ENCODE measurements around the gene PDE1C.

PDE1C gene

GRCh38 chr7:31864646-31865045 lies 205.6 kb downstream of the PDE1C start:
- no peaks in the 10 kb centered on the region for H3K79me2 ChIP-seq (ENCODE audit: insufficient read depth, low read length)
- H3K4me1 ChIP-seq (ENCODE audit: insufficient read depth, low read length, poor library complexity, severe bottlenecking): no peaks in the 10 kb centered on the region
- H3K27me3 ChIP-seq (ENCODE audit: insufficient read depth, low read length, poor library complexity, severe bottlenecking): no peaks in the 10 kb centered on the region
- H3K9ac ChIP-seq (ENCODE audit: low read depth, low read length, poor library complexity, severe bottlenecking): no peak overlapping the region
- H3K36me3 ChIP-seq (ENCODE audit: insufficient read depth, low read length): no peaks in the 10 kb centered on the region
- H3K4me3 ChIP-seq (ENCODE audit: low read length, poor library complexity, severe bottlenecking): no peak overlapping the region
- no peaks in the 10 kb centered on the region for H3F3A ChIP-seq (ENCODE audit: low read depth)
- no peaks in the 10 kb centered on the region for H3K9me2 ChIP-seq (replicated peaks; ENCODE audit: low read depth, low read length)
- TF ChIP-seq, protein P1, sequence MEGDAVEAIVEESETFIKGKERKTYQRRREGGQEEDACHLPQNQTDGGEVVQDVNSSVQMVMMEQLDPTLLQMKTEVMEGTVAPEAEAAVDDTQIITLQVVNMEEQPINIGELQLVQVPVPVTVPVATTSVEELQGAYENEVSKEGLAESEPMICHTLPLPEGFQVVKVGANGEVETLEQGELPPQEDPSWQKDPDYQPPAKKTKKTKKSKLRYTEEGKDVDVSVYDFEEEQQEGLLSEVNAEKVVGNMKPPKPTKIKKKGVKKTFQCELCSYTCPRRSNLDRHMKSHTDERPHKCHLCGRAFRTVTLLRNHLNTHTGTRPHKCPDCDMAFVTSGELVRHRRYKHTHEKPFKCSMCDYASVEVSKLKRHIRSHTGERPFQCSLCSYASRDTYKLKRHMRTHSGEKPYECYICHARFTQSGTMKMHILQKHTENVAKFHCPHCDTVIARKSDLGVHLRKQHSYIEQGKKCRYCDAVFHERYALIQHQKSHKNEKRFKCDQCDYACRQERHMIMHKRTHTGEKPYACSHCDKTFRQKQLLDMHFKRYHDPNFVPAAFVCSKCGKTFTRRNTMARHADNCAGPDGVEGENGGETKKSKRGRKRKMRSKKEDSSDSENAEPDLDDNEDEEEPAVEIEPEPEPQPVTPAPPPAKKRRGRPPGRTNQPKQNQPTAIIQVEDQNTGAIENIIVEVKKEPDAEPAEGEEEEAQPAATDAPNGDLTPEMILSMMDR (conservative IDR thresholded peaks at IDR 0.05; ENCODE audit: low read length): no peak
- no peak for TF ChIP-seq EZH2phosphoT487 (IDR thresholded peaks at IDR 0.05; ENCODE audit: borderline replicate concordance)
- H2AFZ ChIP-seq (ENCODE audit: low read length): no peak overlapping the region
- H3K4me2 ChIP-seq (ENCODE audit: low read depth, low read length, poor library complexity, severe bottlenecking): no peak overlapping the region
- H3K9me3 ChIP-seq (ENCODE audit: insufficient read depth, low read depth, low read length): no peaks in the 10 kb centered on the region
- no peaks in the 10 kb centered on the region for H4K20me1 ChIP-seq (ENCODE audit: insufficient read depth, low read length, poor library complexity, severe bottlenecking)

- H3K4me2 ChIP-seq (ENCODE audit: low read depth, low read length, poor library complexity, severe bottlenecking): no peak overlapping the region
- no peak overlapping the region for H2AFZ ChIP-seq (ENCODE audit: low read length)
- no peaks in the 10 kb centered on the region for H3K27me3 ChIP-seq (ENCODE audit: insufficient read depth, low read length, poor library complexity, severe bottlenecking)
- H3F3A ChIP-seq (ENCODE audit: low read depth): no peaks in the 10 kb centered on the region
- H3K4me3 ChIP-seq (ENCODE audit: low read length, poor library complexity, severe bottlenecking): no peak overlapping the region
- no peak overlapping the region for H3K9ac ChIP-seq (ENCODE audit: low read depth, low read length, poor library complexity, severe bottlenecking)
- no peaks in the 10 kb centered on the region for H4K20me1 ChIP-seq (ENCODE audit: insufficient read depth, low read length, poor library complexity, severe bottlenecking)
- no peaks in the 10 kb centered on the region for H3K36me3 ChIP-seq (ENCODE audit: insufficient read depth, low read length)
- H3K79me2 ChIP-seq (ENCODE audit: insufficient read depth, low read length): no peaks in the 10 kb centered on the region
- H3K4me1 ChIP-seq (ENCODE audit: insufficient read depth, low read length, poor library complexity, severe bottlenecking): no peaks in the 10 kb centered on the region
- TF ChIP-seq, protein P1 (conservative IDR thresholded peaks at IDR 0.05; ENCODE audit: low read length): no peak
- no peak for TF ChIP-seq EZH2phosphoT487 (IDR thresholded peaks at IDR 0.05; ENCODE audit: borderline replicate concordance)
- no peaks in the 10 kb centered on the region for H3K9me2 ChIP-seq (replicated peaks; ENCODE audit: low read depth, low read length)
- H3K9me3 ChIP-seq (ENCODE audit: insufficient read depth, low read depth, low read length): no peaks in the 10 kb centered on the region
Measured at GRCh38 chr7:31860925-31861324, 209.3 kb downstream of the PDE1C start.

GRCh38 chr7:31858055-31858454 lies 212.2 kb downstream of the PDE1C start:
- no peaks in the 10 kb centered on the region for H3K9me3 ChIP-seq (ENCODE audit: insufficient read depth, low read depth, low read length)
- H3K4me3 ChIP-seq (ENCODE audit: low read length, poor library complexity, severe bottlenecking): no peak overlapping the region
- no peaks in the 10 kb centered on the region for H4K20me1 ChIP-seq (ENCODE audit: insufficient read depth, low read length, poor library complexity, severe bottlenecking)
- no peaks in the 10 kb centered on the region for H3K79me2 ChIP-seq (ENCODE audit: insufficient read depth, low read length)
- H3K36me3 ChIP-seq (ENCODE audit: insufficient read depth, low read length): no peaks in the 10 kb centered on the region
- H3K9me2 ChIP-seq (replicated peaks; ENCODE audit: low read depth, low read length): no peaks in the 10 kb centered on the region
- TF ChIP-seq, protein P1 (conservative IDR thresholded peaks at IDR 0.05; ENCODE audit: low read length): no peak
- TF ChIP-seq EZH2phosphoT487 (IDR thresholded peaks at IDR 0.05; ENCODE audit: borderline replicate concordance): no peak
- no peak overlapping the region for H3K4me2 ChIP-seq (ENCODE audit: low read depth, low read length, poor library complexity, severe bottlenecking)
- H3F3A ChIP-seq (ENCODE audit: low read depth): no peaks in the 10 kb centered on the region
- no peak overlapping the region for H2AFZ ChIP-seq (ENCODE audit: low read length)
- no peaks in the 10 kb centered on the region for H3K27me3 ChIP-seq (ENCODE audit: insufficient read depth, low read length, poor library complexity, severe bottlenecking)
- H3K9ac ChIP-seq (ENCODE audit: low read depth, low read length, poor library complexity, severe bottlenecking): no peak overlapping the region
- no peaks in the 10 kb centered on the region for H3K4me1 ChIP-seq (ENCODE audit: insufficient read depth, low read length, poor library complexity, severe bottlenecking)
